Panc1 (cell line): Measurements from ENCODE around the gene MS4A10.

Source experiments
- CTCF ChIP-seq: fragments of 450-650 bp; IDR thresholded peaks from 2 replicates; pipeline ENCODE4 v1.5.1; 2017; ENCODE audit warnings: mild to moderate bottlenecking
- SIN3A ChIP-seq: IDR thresholded peaks from 2 replicates; pipeline ENCODE4 v1.6.1; 2012; ENCODE audit warnings: low read depth, mild to moderate bottlenecking, low read length, moderate library complexity, borderline replicate concordance; ENCODE audit not compliant: insufficient read depth

DNA sequence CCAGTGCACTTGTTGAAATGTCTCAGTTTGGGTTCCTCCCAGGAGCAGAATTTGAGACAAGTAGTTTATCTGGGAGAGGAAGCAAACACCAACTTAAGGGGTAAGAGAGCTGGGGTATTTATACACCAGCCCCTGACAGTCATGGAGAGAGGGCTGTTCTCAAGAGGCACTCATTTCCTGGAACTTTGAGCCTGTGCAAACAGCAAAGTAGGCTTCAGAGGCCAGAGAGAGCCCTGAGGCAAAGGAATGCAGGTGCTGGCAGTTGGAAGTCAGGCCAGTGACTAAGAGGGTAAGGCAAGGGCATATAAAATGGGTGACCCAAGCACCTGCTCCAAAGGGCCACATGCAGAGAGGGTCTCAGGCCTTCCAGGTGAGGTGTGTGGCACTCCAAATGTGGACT, 44.6 kb upstream of the MS4A10 start:
- TF ChIP-seq CTCF (no peak), SIN3A (no peak)
